ENCODE measurements around the gene CD2AP. TPM values are rescaled to one million over a fixed set of nuclear protein-coding genes. Genes with fewer than 3 reads are reported as not detected.
A peak's percentile ranks its signal among the peaks of the same experiment; 100 is the strongest.

Gene CD2AP
- total RNA-seq, 3 donors from 2014 or later, result 61.7 to 173 (median 104) TPM

DNA sequence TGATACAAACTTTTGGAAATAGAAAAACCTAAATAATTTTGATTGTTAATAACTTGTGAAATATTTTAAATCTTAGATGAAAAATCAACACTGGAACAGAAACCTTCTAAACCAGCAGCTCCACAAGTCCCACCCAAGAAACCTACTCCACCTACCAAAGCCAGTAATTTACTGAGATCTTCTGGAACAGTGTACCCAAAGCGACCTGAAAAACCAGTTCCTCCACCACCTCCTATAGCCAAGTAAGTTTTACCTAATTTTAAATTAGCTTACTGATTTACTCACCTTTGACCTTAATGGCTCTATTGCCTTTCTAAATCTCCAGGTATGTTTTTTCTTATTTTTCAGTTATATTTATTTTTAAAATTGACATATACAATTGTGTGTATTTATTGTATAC lies 118.2 kb downstream of the CD2AP start:
- H3K36me3 ChIP-seq (ENCODE audit: low read depth), result no peaks in the 10 kb centered on the region
- no peak overlapping the region for H3K4me3 ChIP-seq
- DNase-seq, result peak in 1 of 3 donors; percentile 88

DNA sequence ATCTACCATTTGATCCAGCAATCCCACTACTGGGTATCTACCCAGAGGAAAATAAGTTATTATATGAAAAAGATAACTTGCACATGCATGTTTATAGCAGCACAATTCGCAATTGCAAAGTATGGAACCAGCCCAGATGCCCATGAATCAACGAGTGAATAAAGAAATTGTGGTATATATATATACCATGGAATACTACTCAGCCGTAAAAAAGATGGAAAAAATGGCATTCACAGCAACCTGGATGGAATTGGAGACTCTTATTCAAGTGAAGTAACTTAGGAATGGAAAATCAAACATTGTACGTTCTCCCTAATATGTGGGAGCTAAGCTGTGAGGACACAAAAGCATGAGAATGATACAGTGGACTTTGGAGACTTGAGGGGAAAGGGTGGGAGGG lies 120.8 kb downstream of the CD2AP start:
- intact Hi-C loops (cut with DNase I, micrococcal nuclease), result no loop called here
- Histone ChIP-seq H3K36me3 (ENCODE audit: low read depth) (no peaks in the 10 kb centered on the region), H3K4me1 (ENCODE audit: low read depth) (peaks cover 5% of the 10 kb centered on the region), H3K9me3 (no peaks in the 10 kb centered on the region), H3K4me3 (no peak overlapping the region)
- DNase-seq, result no peak
- no peak for ATAC-seq
- TF ChIP-seq, protein P1, sequence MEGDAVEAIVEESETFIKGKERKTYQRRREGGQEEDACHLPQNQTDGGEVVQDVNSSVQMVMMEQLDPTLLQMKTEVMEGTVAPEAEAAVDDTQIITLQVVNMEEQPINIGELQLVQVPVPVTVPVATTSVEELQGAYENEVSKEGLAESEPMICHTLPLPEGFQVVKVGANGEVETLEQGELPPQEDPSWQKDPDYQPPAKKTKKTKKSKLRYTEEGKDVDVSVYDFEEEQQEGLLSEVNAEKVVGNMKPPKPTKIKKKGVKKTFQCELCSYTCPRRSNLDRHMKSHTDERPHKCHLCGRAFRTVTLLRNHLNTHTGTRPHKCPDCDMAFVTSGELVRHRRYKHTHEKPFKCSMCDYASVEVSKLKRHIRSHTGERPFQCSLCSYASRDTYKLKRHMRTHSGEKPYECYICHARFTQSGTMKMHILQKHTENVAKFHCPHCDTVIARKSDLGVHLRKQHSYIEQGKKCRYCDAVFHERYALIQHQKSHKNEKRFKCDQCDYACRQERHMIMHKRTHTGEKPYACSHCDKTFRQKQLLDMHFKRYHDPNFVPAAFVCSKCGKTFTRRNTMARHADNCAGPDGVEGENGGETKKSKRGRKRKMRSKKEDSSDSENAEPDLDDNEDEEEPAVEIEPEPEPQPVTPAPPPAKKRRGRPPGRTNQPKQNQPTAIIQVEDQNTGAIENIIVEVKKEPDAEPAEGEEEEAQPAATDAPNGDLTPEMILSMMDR (IDR thresholded peaks at IDR 0.05), result no peak

More for the DNA sequence above, 118.2 kb downstream of the CD2AP start:
- Histone ChIP-seq H3K9me3 (no peaks in the 10 kb centered on the region), H3K4me1 (ENCODE audit: low read depth) (peaks cover 5% of the 10 kb centered on the region)
- intact Hi-C loops (cut with DNase I, micrococcal nuclease), result no loop called here
- TF ChIP-seq, protein P1 (IDR thresholded peaks at IDR 0.05), result no peak
- ATAC-seq, result peak; percentile 97

DNA sequence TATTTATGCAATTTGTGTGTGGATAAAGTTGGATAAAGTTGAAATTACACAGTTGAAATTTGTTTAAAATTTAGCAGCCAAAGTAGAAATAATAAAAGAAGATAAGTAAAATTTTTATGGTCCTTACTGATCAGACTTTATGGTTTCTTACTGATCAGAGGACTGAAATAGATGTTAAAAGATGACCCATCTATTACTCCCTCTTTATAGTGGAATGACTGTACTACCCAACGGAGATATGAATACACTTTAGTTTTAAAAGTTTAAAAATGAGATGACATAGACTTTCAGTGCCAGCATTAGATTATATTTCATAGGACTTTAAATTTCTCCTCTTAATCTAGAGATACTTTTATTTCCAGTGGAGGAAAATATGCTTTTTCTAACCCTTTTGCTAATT lies 121.9 kb downstream of the CD2AP start:
- H3K4me3 ChIP-seq, result no peak overlapping the region
- TF ChIP-seq, protein P1 (IDR thresholded peaks at IDR 0.05), result no peak
- DNase-seq (no peak), ATAC-seq (no peak)
- no peaks in the 10 kb centered on the region for H3K36me3 ChIP-seq (ENCODE audit: low read depth)
- intact Hi-C loops (cut with DNase I, micrococcal nuclease), result no loop called here
- H3K9me3 ChIP-seq, result no peaks in the 10 kb centered on the region
- peaks cover 5% of the 10 kb centered on the region for H3K4me1 ChIP-seq (ENCODE audit: low read depth)

DNA sequence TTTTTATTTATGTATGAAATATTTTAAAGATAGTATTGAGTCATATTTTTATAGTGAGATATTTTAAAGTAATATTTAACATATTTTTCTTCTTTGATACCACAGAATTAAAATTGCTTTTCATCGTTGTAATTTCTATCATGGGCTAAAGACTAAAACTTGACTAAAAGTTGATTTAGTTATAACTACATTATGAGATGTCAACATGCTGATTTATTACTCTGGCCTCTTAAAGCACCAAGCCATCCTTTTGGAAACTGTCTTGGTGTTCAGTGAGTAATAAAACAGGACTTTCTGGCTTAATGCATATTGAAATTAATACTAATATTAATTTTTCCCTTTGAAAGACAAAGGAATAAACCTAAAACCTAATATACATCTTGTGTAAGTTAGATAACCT lies 125.6 kb downstream of the CD2AP start:
- intact Hi-C loops (cut with DNase I, micrococcal nuclease), result loop anchor here in 1 of 2 donors (10.0 kb wide), 1 partner anchor 188 kb away; no protein-coding TSS in a partner anchor
- no peak for ATAC-seq

DNA sequence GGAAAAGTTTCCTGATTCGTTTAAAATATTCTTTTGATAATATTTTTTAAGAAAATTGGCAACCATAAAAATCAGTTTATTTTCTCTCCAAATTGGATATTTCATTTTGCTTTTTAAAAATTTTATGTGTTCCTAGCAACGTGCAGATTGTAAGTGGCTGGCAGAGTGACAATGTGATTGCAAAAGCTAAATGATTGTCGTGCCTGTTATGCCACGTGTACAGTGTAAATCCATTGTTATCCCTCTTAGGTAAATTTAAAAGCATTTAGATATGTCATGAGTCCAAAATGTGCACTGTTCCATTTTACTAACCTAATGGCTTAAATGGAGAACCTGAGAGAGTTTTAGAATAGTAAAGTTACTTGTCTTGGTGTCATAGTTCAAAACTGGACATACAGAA lies 126.4 kb downstream of the CD2AP start:
- ATAC-seq (peak; percentile 45), DNase-seq (peak in 1 of 3 donors; percentile 47)
- peaks cover 13% of the 10 kb centered on the region for H3K4me1 ChIP-seq (ENCODE audit: low read depth)
- H3K36me3 ChIP-seq (ENCODE audit: low read depth), result no peaks in the 10 kb centered on the region
- TF ChIP-seq, protein P1 (IDR thresholded peaks at IDR 0.05), result no peak
- no peaks in the 10 kb centered on the region for H3K9me3 ChIP-seq
- intact Hi-C loops (cut with DNase I, micrococcal nuclease), result loop anchor here in 1 of 2 donors (10.0 kb wide), 1 partner anchor 189 kb away; no protein-coding TSS in a partner anchor
- no peak overlapping the region for H3K4me3 ChIP-seq

More for the DNA sequence above, 125.6 kb downstream of the CD2AP start:
- H3K4me3 ChIP-seq, result no peak overlapping the region
- TF ChIP-seq, protein P1 (IDR thresholded peaks at IDR 0.05), result no peak
- H3K9me3 ChIP-seq, result no peaks in the 10 kb centered on the region
- peaks cover 13% of the 10 kb centered on the region for H3K4me1 ChIP-seq (ENCODE audit: low read depth)
- DNase-seq, result no peak
- H3K36me3 ChIP-seq (ENCODE audit: low read depth), result no peaks in the 10 kb centered on the region
